SK-N-SH (cell line): ENCODE measurements around the gene DGKI. TPM values are rescaled to one million over a fixed set of nuclear protein-coding genes. Genes with fewer than 3 reads are reported as not detected.

Source experiments
- CTCF ChIA-PET: fragments of 300-600, 350-600 bp; formaldehyde crosslinking; extraction: SDS; loops from one replicate; lab custom pipeline; 2021; lab: Yijun Ruan, JAX
- POLR2A ChIA-PET: fragments of 350-600 bp; sonication (Branson Sonifier 250); formaldehyde crosslinking; extraction: SDS; loops from one replicate; lab custom pipeline; 2020; ENCODE audit warnings: antibody characterized with exemption, inconsistent platforms; lab: Yijun Ruan, JAX
- DNase-seq: peaks from one replicate; pipeline ENCODE4 v3.0.0; 2012
- H2AFZ ChIP-seq: fragments of 200-600 bp; sonication (generic); 2 replicates; pipeline ENCODE4 v1.8.1; 2016; ENCODE audit warnings: antibody characterized with exemption, mild to moderate bottlenecking, low read depth
- H3F3A ChIP-seq: fragments of 200-600 bp; sonication (generic); replicated peaks from 2 replicates; pipeline ENCODE3; 2016; ENCODE audit warnings: antibody characterized with exemption, mild to moderate bottlenecking; ENCODE audit not compliant: insufficient read depth
- H3K27ac ChIP-seq, 2 experiments: fragments of 200-500 bp in 1 of 2; fragments of 200-600 bp in 1 of 2; sonication (Bioruptor generic) in 1 of 2; sonication (generic), shearing (Covaris generic) in 1 of 2; 2 replicates each; pipeline versions ENCODE4 v1.5.1 to v1.6.1; 2014 to 2016; ENCODE audit warnings: low read depth in 2 of 2, inconsistent platforms in 1 of 2, low read length in 1 of 2, mild to moderate bottlenecking in 1 of 2, mixed read lengths in 1 of 2
- H3K27me3 ChIP-seq: fragments of 200-600 bp; sonication (generic), shearing (Covaris generic); 2 replicates; pipeline ENCODE4 v1.6.1; 2016; ENCODE audit warnings: mixed run types; ENCODE audit not compliant: insufficient read depth
- H3K36me3 ChIP-seq, 2 experiments: fragments of 200-500 bp in 1 of 2; fragments of 200-600 bp in 1 of 2; sonication (Bioruptor generic) in 1 of 2; sonication (generic) in 1 of 2; replicated peaks in 1 of 2; 2 replicates each; pipeline versions ENCODE3 to v1.5.1; 2014 to 2016; ENCODE audit warnings: low read length in 1 of 2, mild to moderate bottlenecking in 1 of 2; ENCODE audit not compliant: insufficient read depth in 2 of 2, control insufficient read depth in 1 of 2
- H3K4me1 ChIP-seq, 2 experiments: fragments of 200-500 bp in 1 of 2; fragments of 200-600 bp in 1 of 2; sonication (Bioruptor generic) in 1 of 2; sonication (generic), shearing (Covaris generic) in 1 of 2; 2 replicates each; pipeline versions ENCODE4 v1.5.1 to v1.6.1; 2014 to 2016; ENCODE audit warnings: low read depth in 1 of 2, low read length in 1 of 2, mixed run types in 1 of 2; ENCODE audit not compliant: insufficient read depth in 2 of 2, control insufficient read depth in 1 of 2
- H3K4me2 ChIP-seq: fragments of 200-600 bp; sonication (generic), shearing (Covaris generic); 2 replicates; pipeline ENCODE4 v1.6.1; 2017; ENCODE audit warnings: mixed run types
- H3K4me3 ChIP-seq, 2 experiments: fragments of 200-500 bp in 1 of 2; fragments of 200-600 bp in 1 of 2; sonication (Bioruptor generic) in 1 of 2; sonication (generic), shearing (Covaris generic) in 1 of 2; 2 replicates each; pipeline versions ENCODE4 v1.5.1 to v1.8.1; 2014 to 2016; ENCODE audit warnings: low read depth in 2 of 2, inconsistent platforms in 1 of 2, low read length in 1 of 2, mild to moderate bottlenecking in 1 of 2, mixed read lengths in 1 of 2, moderate library complexity in 1 of 2
- H3K79me2 ChIP-seq: fragments of 200-600 bp; sonication (generic); 2 replicates; pipeline ENCODE4 v1.8.1; 2017; ENCODE audit warnings: mild to moderate bottlenecking; ENCODE audit not compliant: insufficient read depth
- H3K9ac ChIP-seq: fragments of 200-600 bp; sonication (generic); 2 replicates; pipeline ENCODE4 v1.6.1; 2017; ENCODE audit warnings: mixed run types
- H3K9me2 ChIP-seq: fragments of 200-600 bp; sonication (generic); 2 replicates; pipeline ENCODE4 v1.6.1; 2017; ENCODE audit warnings: mixed run types
- H3K9me3 ChIP-seq: fragments of 200-600 bp; sonication (generic); 2 replicates; pipeline ENCODE4 v1.6.1; 2017; ENCODE audit warnings: mixed run types, mild to moderate bottlenecking, moderate library complexity
- H4K20me1 ChIP-seq: fragments of 200-600 bp; sonication (generic); 2 replicates; pipeline ENCODE4 v1.6.1; 2017; ENCODE audit warnings: mild to moderate bottlenecking, mixed run types; ENCODE audit not compliant: insufficient read depth
- CHD2 ChIP-seq: fragments of 150-350 bp; IDR thresholded peaks from 2 replicates; pipeline ENCODE4 v1.6.1; 2018; ENCODE audit warnings: low read length; ENCODE audit not compliant: partially characterized antibody
- CTCF ChIP-seq: fragments of 200-600 bp; sonication (generic); IDR thresholded peaks from 2 replicates; pipeline ENCODE4 v1.6.1; 2017; ENCODE audit warnings: antibody characterized with exemption, mild to moderate bottlenecking, moderate library complexity
- ELF1 ChIP-seq: IDR thresholded peaks from 2 replicates; pipeline ENCODE4 v1.4.0; 2012
- EP300 ChIP-seq, 2 experiments: IDR thresholded peaks; 2 replicates each; pipeline versions ENCODE4 v1.4.0 to v1.6.1; 2012; ENCODE audit warnings: borderline replicate concordance in 1 of 2, low read depth in 1 of 2, low read length in 1 of 2
- FOXJ3 ChIP-seq: sonication (generic); formaldehyde crosslinking; IDR thresholded peaks from 2 replicates; pipeline ENCODE4 v1.5.1; 2020; ENCODE audit warnings: mild to moderate bottlenecking, missing genetic modification reagents
- FOXM1 ChIP-seq: IDR thresholded peaks from 2 replicates; pipeline ENCODE4 v1.4.0; 2012; ENCODE audit warnings: low read depth, mild to moderate bottlenecking
- GABPA ChIP-seq: IDR thresholded peaks from 2 replicates; pipeline ENCODE4 v1.4.0; 2012; ENCODE audit warnings: low read depth, mild to moderate bottlenecking
- GATA2 ChIP-seq: sonication (generic); formaldehyde crosslinking; IDR thresholded peaks from 2 replicates; pipeline ENCODE4 v1.5.0; 2020; ENCODE audit warnings: mild to moderate bottlenecking, missing genetic modification reagents
- MAX ChIP-seq: IDR thresholded peaks from 2 replicates; pipeline ENCODE4 v1.4.0; 2012; ENCODE audit warnings: low read depth
- PBX3 ChIP-seq: IDR thresholded peaks from 2 replicates; pipeline ENCODE4; 2012
- RCOR1 ChIP-seq: fragments of 150-350 bp; IDR thresholded peaks from 2 replicates; pipeline ENCODE4 v1.6.1; 2017; ENCODE audit warnings: antibody characterized with exemption, low read length
- SIN3A ChIP-seq: IDR thresholded peaks from 2 replicates; pipeline ENCODE4 v1.6.1; 2012; ENCODE audit warnings: low read depth, mild to moderate bottlenecking, low read length, moderate library complexity, borderline replicate concordance
- TAF1 ChIP-seq: IDR thresholded peaks from 2 replicates; pipeline ENCODE4 v1.6.1; 2012; ENCODE audit warnings: low read depth, mild to moderate bottlenecking, low read length, moderate library complexity, borderline replicate concordance
- TEAD4 ChIP-seq: IDR thresholded peaks from 2 replicates; pipeline ENCODE4 v1.4.0; 2012; ENCODE audit warnings: mild to moderate bottlenecking, borderline replicate concordance; ENCODE audit not compliant: insufficient read depth
- YY1 ChIP-seq: IDR thresholded peaks from 2 replicates; pipeline ENCODE4 v1.4.0; 2012; ENCODE audit warnings: low read depth, mild to moderate bottlenecking
- WGBS: methylation state at CpG from one replicate; pipeline ENCODE4 v1.1.6; 2017; ENCODE audit warnings: low lambda C conversion rate; 5-methylcytosine and 5-hydroxymethylcytosine counted together
- polyA plus RNA-seq, 3 experiments: library from polyadenylated mRNA; depleted of rRNA; stranded (reverse); fragments of >200 nt; gene quantifications; 2 replicates each; pipeline ENCODE4 v1.2.3, GENCODE V29; 2012

DGKI gene
- polyA plus RNA-seq, 1 of the 3 experiments (the other 2 are of a cell fraction): 1.3 TPM

GRCh38 chr7:137443616-137444015, 403.2 kb downstream of the DGKI start (continued):
- TF ChIP-seq RCOR1: no peak
- TF ChIP-seq SIN3A: no peak; the same call in 1 of the 2 replicates
- peak; percentile 75 for TF ChIP-seq FOXM1
- no peak for TF ChIP-seq GABPA
- TF ChIP-seq MAX: no peak
- peak; percentile 94 for TF ChIP-seq TEAD4
- TF ChIP-seq FOXJ3 (CRISPR knock-in tag): no peak

- no peak overlapping the region for H3K27ac ChIP-seq
- POLR2A ChIA-PET: interaction anchor here (0.7 kb wide), 1 partner anchor 84 kb away, joined by 5 read pairs; no protein-coding TSS in a partner anchor
- no peak overlapping the region for H3K4me3 ChIP-seq
- H3F3A ChIP-seq: peaks cover 15% of the 10 kb centered on the region
- H3K9me2 ChIP-seq: no peaks in the 10 kb centered on the region
- no peak overlapping the region for H3K4me2 ChIP-seq
- DNase-seq: no peak
- no peaks in the 10 kb centered on the region for H3K9me3 ChIP-seq
- CTCF ChIA-PET: interaction anchor here (0.6 to 1.5 kb wide), 2 partner anchors 272 to 846 kb away, joined by 3 to 5 read pairs; no protein-coding TSS in a partner anchor
- TF ChIP-seq EP300 (IDR thresholded peaks at IDR 0.05; ENCODE audit: borderline replicate concordance in 1 of 2, low read depth in 1 of 2, low read length in 1 of 2) (no peak), TEAD4 (no peak), FOXM1 (no peak), CHD2 (no peak), GATA2 (no peak), TAF1 (no peak), YY1 (no peak), CTCF (no peak), PBX3 (no peak), ELF1 (no peak), GABPA (no peak)
- WGBS: 75% methylated on average over 3 of the region's 3 CpGs
- H4K20me1 ChIP-seq: no peaks in the 10 kb centered on the region
- H2AFZ ChIP-seq: no peak overlapping the region
- no peaks in the 10 kb centered on the region for H3K79me2 ChIP-seq
- H3K4me1 ChIP-seq: peaks cover 0 to 11% of the 10 kb centered on the region in 2 experiments; a peak in 2 of 4 replicates
- no peak overlapping the region for H3K9ac ChIP-seq
- H3K27me3 ChIP-seq: no peaks in the 10 kb centered on the region
- H3K36me3 ChIP-seq: peaks cover 0 to 5% of the 10 kb centered on the region in 2 experiments
These were observed 405.3 kb downstream of the DGKI start for GRCh38 chr7:137441451-137441850.
